HG02642 (cell line): ENCODE results near the gene GNAL.
"Not testable (repeated sequence)": the region's sequence is repeated elsewhere in the genome, so short reads cannot be mapped to it uniquely, and the experiment has no call there.

Experiments used
- ATAC-seq: cut with Tn5 transposase; IDR thresholded peaks from one replicate; pipeline ENCODE4 v1.9.1; 2021; ENCODE audit warnings: mild to moderate bottlenecking; ENCODE audit not compliant: unreplicated experiment, poor library complexity

GNAL gene

DNA sequence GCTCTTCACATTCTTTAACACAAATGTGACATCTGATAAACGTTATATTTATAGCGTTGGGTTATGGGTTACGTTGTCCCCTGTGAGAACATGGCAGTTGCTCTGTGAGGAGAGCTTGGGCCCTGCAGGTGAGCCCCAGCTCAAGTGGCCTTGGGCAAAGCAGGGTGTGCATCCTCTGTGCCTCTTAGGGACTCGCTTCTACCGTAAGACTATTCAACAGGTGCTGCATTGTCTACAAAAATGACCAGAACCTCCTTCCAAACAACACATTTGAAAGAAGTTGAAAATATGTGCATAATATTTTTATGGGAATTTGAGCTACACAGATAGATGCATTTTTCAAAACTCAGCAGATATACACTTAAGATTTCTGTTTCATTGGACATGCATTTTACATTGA is 145.7 kb downstream of the GNAL start:
- ATAC-seq: no peak

DNA sequence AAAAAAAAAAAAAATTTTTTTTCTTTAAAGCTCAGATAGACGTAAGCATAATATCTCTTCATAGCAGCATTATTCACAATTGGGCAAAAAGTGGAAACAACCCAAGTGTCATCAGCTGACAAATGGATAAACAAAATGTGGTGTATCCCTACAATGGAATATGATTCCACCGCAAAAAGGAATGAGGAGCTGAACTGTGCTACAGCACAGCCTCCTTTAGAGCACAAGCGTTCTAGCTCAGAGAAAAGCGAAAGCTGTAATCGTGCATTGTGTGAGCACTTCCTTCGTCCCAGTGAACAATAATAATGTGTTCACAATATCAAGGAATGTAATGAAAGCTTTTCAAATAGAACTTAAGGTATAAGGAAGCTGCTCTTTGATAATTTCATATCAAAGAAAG is 150.5 kb downstream of the GNAL start:
- ATAC-seq: no peak

DNA sequence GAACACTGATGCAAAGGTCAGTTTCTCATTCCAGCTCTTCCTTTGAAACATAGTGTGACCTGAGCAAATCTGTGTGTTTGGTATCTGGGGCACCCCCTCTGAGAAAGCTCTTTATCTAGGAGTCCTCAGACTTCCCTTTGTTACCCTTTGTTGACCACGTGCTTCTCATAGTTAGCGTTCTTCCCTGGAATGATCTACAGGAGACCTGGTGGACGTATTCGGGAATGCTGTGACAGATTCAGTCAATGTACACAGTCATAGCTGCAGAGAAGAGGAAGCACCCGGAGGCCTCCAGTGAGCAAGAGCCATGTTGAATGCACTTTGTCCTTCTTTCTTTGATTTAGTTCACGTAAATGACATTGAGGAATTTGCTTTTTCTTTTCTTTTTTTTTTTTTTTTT is 151.4 kb downstream of the GNAL start:
- no peak for ATAC-seq

DNA sequence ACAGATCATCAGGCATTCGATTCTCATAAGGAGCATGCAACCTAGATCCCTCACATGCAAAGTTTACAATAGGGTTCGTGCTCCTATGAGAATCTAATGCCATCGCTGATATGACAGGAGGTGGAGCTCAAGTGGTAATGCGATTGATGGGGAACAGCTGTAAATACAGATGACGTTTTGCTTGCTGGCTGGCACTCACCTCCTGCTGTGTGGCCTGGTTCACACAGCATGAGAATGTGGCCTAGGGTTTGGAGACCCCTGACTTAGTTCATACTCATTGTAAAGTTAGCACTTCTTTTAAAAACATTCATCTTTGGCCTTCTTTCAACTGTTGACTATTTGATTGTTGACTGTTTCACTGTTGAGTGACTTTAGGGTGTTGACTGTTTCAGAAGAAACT is 153.5 kb downstream of the GNAL start:
- ATAC-seq: no peak

DNA sequence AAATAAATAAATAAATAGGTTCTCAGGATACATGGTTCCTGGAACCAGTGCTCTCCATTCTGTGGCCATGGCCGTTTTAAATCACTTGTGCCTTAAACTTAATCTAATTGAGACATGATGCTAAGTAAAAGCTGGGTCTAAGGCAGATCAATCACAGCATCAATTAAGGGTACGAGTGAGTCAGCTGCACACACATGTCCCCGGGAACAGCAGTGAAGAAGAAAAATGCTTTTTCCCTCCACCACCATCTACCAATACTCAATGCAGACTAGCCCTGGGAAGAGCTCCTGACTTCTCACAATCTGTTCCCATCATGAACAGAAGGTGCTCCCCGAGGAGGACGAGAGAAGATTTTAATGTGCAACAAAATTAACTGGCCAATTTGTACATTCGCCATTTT is 155.4 kb downstream of the GNAL start:
- ATAC-seq: no peak

DNA sequence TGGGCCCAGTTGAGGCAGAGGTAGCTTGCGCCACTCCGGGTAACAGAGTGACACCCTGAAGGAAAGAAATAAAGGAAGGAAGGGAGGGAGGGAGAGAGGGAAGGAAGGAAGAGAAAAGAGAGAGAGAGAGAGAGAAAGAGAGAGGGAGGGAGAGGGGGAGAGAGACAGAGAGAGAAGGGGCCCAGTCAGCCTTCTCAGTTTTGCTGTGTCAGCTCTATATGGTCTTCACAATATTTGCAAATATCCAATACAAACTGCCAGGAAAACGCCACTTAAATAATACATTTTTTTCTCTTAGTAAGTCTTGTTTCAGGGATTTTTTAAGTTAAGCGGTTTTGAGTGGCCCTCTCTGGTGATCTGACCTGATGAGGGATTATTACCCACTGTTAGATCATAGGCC is 156.6 kb downstream of the GNAL start:
- ATAC-seq: no peak

DNA sequence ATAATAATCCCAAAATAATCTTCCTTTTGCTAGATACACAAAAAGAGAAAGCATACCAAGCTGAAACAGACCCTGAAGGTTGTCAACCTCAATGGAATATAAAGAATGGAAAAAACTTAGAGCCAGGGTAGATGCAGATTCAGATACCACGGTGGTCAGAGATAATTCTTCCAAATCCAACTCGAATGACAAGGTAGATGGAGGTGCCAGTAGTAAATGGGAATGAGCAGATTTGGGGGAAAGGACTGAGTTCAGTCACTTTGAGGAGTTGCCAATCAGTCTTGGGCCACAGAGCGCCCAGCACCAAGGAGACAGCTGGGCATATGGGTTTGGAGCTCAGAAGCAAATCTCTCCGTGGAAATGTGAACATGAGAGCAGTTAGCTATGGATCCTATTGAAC is 158.7 kb downstream of the GNAL start:
- ATAC-seq: no peak

DNA sequence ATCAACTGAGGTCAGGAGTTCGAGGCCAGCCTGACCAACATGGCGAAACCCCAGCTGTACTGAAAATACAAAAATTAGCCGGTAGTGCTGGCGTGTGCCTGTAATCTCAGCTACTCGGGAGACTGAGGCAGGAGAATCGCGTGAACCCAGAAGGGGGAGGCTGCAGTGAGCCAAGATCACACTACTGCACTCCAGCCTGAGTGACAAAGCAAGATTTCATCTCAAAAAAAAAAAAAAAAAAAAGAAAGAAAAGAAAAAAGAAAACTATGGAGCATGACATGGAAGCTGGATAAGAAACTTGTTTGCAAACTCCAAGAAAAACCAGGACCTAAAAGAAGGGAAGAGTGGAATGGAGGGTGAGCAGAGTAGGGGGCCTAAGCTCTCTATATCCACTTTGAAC is 160.2 kb downstream of the GNAL start:
- no peak for ATAC-seq

DNA sequence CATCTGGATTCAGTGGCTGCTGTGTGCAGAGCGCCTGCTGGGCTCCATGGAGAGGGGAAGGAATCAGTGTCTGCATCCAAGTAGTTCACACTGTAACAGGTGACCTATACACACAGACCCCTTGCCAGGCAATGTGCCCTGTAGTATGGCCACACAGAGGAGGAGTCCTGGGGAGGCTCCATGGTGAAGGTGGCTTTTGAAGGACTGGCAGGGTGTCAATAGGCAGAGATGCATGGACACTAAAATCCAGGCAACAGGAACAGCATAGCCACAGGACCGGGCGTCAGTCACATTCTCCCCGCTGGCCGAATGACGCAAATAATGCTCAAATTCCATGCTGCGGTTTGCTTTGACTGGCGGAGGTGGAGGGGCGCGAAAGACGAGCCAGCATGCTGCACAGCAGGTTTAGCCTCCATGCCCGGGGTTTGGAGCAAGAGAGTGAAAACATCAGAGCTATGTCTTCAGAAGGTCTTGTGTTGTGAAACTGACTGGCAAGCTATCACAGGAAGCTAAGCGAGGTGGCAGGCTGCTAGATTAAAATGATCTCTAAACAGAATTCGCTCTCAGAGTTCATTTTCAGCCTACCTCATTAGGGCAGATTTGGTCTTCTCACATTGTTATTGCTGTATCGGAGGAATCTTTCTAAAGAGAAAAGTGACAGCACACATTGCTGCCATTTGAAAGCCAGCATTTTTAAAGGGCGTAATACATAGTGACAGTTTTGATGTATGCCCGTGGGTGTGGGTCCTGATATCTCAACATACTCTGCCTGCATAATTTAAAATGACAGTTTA is 161.0 kb downstream of the GNAL start:
- no peak for ATAC-seq

DNA sequence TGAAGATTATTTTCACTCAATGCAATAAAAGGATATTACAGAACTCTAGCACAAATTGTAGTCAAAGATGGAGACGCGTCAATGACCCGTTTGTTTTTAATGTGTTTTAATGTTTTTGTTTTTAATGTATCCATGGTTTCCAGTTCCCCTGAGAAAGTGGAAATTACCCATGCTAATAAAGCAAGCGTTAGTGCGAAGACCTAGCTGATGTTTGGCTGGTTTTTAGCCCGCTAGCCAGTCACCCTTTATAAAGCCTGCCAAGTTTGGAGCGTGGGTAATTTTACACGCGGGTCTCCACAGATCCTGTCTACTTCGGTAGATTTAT is 161.7 kb downstream of the GNAL start:
- ATAC-seq: peak; percentile 28

DNA sequence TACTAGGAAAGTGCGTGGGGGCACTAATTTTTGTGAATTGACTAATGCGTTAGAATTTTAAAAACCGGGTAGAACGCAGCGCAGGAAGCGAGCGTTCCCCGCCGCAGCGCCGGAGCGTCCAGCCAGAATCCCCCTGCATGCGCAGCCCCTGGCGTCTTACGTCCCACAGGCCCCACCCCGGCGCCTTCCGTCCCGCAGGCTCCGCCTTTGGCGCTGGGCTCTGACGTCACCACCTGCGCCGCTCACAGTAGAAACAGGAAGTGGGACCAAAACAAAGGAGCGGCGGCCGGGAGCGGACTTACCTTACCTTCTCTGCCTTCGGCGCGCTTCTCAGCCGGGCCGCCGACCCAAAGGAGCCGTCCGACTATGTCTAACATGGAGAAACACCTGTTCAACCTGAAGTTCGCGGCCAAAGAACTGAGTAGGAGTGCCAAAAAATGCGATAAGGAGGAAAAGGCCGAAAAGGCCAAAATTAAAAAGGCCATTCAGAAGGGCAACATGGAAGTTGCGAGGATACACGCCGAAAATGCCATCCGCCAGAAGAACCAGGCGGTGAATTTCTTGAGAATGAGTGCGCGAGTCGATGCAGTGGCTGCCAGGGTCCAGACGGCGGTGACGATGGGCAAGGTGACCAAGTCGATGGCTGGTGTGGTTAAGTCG is 162.2 kb downstream of the GNAL start, which contains the start of gene CHMP1B:
Gene CHMP1B, plus strand, starts transcription at position 268 of the 660 bp plus-strand sequence. Its CDS starts 99 bp downstream, at position 367.
- ATAC-seq: peak; percentile 97

DNA sequence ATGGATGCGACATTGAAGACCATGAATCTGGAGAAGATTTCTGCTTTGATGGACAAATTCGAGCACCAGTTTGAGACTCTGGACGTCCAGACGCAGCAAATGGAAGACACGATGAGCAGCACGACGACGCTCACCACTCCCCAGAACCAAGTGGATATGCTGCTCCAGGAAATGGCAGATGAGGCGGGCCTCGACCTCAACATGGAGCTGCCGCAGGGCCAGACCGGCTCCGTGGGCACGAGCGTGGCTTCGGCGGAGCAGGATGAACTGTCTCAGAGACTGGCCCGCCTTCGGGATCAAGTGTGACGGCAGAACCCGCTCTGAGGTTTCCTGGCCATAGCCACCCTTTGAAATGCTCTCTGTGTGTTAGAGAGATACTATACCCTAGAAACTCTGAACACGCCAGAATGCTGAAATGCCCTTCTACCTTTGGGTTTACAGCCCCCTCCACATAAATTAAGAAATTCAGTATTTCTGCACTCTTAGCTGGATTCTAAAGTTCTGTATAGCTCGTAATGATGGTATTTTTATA is 162.8 kb downstream of the GNAL start:
- peak; percentile 33 for ATAC-seq

DNA sequence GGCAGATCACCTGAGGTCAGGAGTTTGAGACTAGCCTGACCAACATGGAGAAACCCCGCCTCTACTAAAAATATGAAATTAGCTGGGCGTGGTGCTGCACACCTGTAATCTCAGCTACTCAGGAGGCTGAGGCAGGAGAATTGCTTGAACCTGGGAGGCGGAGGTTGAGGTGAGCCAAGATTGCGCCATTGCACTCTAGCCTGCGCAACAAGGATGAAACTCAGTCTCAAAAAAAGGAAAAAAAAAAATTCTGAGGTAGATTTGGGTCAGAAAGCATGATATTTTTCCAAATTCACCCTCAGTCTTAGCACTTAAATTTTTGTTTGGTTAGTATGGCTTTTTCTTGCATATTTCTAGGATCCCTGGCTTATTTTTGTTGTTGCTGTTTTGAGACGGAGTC is 165.5 kb downstream of the GNAL start:
- not testable (repeated sequence) for ATAC-seq

DNA sequence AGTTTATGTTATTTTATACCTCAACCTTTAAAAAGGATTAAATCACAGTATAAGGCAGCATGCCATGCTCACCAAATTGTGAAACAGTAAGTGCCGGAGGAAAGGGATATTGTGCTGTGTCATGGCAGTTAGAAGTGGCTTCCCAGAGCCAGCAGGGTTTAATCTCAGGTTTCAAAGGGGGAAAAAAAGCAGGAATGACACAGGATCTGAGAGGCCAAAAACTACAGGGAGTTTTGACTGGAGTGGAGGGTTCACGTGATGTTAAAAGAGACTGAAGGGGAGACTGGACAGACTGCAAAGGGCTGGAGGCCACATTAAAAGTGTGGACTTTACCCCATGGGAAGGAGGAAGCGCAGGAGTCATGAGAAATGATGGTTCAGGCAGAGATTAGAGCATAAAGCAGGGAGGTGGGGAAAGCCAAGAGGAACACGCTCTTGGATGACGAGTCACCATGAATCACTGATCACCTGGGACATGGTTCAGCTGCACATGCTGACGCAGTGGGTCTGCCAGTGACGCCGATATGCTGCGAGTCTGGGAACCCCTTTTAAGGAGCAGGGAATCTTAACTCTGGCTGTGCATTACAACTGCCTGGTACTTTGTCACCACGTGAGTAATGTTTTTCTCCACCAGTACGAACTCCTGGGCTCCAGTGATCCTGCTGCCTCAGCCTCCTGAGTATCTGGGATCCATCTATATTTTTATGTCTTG is 168.3 kb downstream of the GNAL start:
- ATAC-seq: no peak

DNA sequence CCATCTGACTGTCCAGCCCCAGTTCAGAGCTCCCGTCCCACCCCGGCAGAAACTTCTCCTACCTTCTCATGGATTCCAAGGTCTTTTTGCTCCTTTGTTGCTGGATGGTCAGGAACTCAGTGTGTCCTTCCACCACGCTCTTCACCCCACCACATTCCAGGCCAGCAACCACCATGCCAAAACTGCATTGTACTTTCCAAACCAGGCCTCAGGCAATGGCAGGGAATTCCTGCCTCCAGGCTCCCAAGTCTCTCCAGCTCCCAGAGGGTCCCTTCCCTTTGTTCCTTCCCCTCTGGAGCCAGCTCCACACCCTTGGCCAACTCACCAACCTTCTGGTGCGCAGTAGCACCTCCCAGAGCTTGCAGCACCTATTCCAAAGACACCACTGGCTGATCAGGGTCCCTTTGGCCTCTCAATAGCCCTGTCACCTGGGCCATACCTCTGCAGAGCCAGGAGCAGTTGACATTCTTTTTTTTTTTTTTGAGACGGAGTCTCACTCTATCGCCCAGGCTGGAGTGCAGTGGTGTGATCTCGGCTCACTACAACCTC is 170.3 kb downstream of the GNAL start:
- no peak for ATAC-seq

DNA sequence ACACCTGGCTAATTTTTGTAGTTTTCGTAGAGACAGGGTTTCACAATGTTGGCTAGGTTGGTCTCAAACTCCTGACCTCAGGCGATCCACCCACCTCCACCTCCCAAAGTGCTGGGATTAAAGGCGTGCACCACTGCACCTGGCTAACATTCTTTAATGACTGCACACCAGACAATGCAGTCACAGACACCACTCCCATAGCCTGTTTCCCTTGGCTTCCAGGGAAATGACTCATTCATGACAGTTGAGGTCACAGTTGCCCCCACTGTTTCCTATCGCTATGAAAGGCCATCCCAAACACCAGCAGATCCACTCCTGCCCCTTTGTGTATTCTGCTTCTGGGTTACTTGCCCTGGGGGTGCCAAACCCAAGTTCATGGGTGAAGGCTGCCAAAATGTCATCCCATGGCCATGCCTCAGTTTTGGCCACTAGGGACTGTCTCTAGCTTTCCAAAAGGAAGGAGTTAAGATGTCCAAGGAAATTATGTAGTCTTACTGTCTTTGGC is 170.9 kb downstream of the GNAL start:
- no peak for ATAC-seq

DNA sequence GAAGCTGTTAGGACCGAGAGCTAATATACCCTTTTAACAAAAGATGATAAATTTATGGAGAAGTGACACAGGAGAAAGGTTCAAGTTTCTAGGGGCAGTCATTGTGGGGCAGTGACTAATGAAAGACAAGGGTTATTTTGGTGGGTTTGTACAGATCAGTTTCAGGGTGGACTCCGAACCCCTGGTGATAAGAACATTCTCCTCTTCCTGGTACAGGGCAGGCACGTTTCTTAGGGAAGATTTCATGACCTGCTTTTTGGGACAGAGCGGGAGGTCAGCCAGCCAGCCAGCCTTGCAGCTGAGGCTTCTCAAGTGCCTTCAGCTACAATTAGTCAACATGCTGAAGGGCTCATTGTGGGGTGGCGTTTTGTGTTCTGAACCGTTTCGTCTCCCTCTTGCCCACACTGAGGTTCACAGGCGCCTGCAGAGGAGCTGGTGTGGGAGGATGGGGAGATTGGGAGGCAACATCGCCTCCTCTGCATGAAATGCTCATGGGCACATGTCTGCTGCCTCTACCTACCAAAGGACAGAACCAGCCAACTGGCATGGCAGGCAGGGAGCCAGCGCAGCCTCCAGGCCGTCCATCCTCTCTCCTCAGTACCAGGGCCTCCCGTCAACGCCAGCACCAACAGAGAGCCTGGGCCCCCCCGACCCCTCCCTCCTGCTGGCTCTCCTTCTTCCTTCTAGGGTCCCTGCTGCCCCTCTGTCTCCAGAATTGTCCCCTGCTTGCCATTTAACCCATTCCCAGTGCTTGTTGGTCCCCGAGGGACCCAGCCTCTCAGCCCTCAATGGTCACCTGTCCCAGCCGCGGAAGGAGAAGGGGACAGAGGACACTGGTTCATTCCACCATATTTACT is 171.8 kb downstream of the GNAL start:
- ATAC-seq: no peak

DNA sequence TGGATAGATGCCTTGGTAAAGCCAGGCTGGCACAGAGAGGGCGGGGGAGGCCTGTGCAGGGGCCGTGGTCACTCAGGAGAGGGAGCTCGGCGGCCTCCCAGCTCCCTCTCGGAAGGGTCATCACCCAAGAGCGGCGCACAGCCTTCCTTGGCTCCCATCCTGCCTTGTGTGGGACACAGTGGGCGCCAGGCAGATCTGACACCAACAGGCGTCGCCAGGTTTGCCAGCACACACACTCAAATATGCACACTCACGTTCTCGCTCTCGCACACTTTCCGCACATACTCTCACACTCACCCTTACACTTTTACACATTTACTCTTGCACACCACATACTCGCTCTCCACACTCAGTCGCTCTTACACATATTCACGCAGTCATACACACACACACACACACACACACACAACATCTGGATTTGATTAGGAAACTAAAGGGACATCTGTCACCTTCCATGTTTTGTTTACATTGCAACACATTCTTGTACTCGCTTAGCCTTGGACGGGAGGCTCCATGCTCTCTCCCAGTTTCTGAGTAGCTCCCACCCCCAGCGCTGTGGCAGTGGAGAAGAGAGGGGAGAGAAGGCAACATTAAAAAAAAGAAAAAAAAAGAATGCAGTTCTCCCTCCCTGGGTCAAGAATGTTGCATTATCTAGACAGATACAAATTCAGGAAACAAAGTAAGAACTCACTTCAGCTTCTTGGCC is 172.7 kb downstream of the GNAL start:
- no peak for ATAC-seq

DNA sequence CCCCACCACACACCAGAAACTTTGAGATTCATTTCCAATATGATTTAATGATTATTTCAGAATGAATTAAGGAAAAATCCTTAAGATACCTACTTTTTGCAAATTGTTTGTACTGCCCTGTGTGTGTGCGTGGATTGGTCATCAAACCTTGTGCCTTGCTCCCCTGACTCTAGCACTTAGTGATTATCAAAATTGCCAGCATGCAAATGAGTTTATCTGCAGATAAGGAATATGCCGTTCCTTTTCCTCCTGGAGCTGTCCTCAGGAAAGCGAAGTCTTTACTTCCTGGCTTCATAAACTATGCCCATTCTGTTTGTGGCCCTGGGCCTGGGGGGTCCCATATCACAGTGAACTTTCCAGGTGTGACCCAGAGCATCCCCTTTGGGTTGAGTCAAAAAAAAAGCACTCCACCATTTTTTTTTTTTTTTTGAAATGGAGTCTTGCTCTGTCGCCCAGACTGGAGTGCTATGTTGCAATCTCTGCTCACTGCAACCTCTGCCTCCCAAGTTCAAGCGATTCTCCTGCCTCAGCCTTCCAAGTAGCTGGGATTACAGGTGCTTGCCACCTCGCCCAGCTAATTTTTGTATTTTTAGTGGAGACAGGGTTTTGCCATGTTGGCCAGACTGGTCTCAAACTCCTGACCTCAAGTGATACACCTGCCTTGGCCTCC is 173.5 kb downstream of the GNAL start:
- ATAC-seq: no peak
